GM19240 (cell line): Measurements from ENCODE around the gene PSG3.
"Not testable (repeated sequence)": the region's sequence is repeated elsewhere in the genome, so short reads cannot be mapped to it uniquely, and the experiment has no call there.

Experiments used
- DNase-seq: peaks from one replicate; pipeline ENCODE4 v3.0.0; 2011; ENCODE audit warnings: low spot score; ENCODE audit not compliant: insufficient read length

PSG3 gene

DNA sequence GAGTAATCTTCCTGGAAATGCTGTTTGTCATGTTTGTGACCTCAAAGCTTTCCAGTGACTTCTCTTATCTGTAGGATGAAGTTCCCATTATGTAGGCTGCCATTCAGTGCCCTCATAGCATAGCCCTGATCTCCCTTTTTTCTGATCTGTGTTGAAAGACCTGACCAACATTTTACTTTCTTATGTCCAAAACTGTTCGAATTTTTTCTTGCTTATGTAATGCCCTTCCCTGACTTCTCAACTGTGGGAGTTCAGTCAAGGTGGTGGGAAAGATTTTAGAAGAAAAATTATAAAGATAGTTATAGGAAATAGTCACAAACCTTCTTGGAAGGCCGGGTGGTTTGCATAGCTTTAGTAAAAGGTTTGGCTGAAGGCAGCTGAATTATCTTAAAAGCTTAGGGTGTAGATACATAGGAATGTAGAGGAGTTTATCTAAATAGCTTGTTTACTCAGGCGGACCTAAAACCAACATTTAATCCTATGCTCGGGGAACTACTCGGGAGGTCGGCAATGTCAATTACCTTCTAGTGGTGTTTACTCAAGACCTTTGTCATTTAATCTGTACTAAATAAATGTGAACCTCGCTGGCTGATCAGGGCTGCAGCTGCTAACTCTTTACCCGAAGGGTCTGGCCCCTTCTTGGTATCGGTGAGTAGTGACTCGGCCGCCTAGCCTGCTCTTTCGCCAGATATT lies 44.3 kb downstream of the PSG3 start:
- DNase-seq = no peak

GRCh38 chr19:42693760-42694350 lies 46.4 kb downstream of the PSG3 start:
- DNase-seq = no peak

- no peak for DNase-seq
Observed at GRCh38 chr19:42683917-42684513, 56.3 kb downstream of the PSG3 start.

DNA sequence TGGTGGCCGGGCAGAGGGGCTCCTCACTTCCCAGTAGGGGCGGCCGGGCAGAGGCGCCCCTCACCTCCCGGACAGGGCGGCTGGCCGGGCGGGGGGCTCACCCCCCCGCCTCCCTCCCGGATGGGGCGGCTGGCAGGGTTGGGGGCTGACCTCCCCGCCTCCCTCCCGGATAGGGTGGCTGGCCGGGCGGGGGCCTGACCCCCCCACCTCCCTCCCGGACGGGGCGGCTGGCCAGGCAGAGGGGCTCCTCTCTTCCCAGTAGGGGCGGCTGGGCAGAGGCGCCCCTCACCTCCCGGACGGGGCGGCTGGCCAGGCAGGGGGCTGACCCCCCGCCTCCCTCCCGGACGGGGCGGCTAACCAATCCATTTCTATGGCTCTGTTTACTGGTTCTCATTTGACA lies 64.0 kb downstream of the PSG3 start:
- not testable (repeated sequence) for DNase-seq

- not testable (repeated sequence) for DNase-seq
Observed at GRCh38 chr19:42674549-42674948, 65.7 kb downstream of the PSG3 start.
